ENCODE results near the gene OBSCN. TPM values are rescaled to one million over a fixed set of nuclear protein-coding genes. Genes with fewer than 3 reads are reported as not detected.

The OBSCN gene
- total RNA-seq, 1 donor from 2014 or later = 30.2 TPM

DNA sequence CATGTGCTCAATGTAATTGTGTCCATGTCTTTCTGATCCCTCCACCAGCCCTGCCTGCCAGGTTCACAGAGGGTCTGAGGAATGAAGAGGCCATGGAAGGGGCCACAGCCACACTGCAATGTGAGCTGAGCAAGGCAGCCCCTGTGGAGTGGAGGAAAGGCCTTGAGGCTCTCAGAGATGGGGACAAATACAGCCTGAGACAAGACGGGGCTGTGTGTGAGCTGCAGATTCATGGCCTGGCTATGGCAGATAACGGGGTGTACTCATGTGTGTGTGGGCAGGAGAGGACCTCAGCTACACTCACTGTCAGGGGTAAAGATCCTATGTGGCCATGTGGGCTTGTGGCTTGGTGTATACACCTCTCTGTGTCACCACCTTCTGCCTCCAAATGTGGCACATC is 91.4 kb downstream of the OBSCN start:
- DNase-seq (ENCODE audit: low spot score in 2 of 2) = no peak
- no peak for FAIRE-seq

DNA sequence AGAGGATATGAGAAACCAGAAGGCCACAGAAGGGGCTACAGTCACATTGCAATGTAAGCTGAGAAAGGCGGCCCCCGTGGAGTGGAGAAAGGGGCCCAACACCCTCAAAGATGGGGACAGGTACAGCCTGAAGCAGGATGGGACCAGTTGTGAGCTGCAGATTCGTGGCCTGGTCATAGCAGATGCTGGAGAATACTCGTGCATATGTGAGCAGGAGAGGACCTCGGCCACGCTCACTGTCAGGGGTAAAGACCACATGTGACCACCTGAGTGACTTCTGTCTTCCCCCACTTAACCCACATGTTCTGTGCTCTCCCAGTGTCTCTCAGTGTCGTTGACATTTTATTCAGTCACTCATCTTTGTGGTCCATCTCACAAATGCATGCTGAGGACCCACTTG is 92.1 kb downstream of the OBSCN start:
- DNase-seq (ENCODE audit: low spot score in 2 of 2) = no peak
- no peak for FAIRE-seq

DNA sequence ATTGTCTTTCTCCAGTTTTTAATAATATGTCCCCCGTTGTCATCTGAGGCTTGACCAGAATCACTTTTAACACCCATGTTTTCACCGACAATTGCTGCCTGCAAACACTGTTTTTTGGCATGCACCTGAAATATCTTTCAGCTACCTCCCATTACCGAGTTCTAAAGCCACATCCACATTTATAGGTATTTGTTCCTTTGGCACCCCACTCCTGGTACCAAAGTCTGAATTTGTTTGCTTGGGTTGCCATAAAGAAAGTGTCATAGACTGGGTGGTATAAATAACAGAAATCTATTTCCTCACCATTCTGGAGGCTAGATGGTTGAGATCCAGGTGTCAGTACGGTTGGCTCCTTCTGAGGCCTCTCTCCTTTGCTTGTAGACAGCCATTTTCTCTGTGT is 94.2 kb downstream of the OBSCN start:
- DNase-seq (ENCODE audit: low spot score in 2 of 2) (no peak), FAIRE-seq (no peak)

DNA sequence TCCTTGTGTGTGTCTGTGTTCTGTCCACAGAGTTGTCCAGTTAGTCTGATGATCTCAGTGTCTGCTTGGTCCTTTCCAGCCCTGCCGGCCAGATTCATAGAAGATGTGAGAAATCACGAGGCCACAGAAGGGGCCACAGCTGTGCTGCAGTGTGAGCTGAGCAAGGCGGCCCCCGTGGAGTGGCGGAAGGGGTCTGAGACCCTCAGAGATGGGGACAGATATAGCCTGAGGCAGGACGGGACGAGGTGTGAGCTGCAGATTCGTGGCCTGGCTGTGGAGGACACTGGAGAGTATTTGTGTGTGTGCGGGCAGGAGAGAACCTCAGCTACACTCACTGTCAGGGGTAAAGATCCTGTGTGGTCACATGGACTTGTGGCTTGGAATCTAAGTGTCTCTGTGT is 95.8 kb downstream of the OBSCN start:
- FAIRE-seq = no peak
- no peak for DNase-seq (ENCODE audit: low spot score in 2 of 2)

DNA sequence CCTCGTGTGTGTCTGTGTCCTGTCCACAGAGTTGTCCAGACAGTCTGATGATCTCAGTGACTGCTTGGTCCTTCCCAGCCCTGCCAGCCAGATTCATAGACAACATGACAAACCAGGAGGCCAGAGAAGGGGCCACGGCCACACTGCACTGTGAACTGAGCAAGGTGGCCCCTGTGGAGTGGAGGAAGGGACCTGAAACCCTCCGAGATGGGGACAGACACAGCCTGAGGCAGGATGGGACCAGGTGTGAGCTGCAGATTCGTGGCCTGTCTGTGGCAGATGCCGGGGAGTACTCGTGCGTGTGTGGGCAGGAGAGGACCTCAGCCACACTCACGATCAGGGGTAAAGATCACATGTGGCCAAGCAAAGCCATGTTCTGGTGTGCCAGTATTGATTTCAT is 96.4 kb downstream of the OBSCN start:
- DNase-seq (ENCODE audit: low spot score in 2 of 2) = no peak
- FAIRE-seq = no peak

DNA sequence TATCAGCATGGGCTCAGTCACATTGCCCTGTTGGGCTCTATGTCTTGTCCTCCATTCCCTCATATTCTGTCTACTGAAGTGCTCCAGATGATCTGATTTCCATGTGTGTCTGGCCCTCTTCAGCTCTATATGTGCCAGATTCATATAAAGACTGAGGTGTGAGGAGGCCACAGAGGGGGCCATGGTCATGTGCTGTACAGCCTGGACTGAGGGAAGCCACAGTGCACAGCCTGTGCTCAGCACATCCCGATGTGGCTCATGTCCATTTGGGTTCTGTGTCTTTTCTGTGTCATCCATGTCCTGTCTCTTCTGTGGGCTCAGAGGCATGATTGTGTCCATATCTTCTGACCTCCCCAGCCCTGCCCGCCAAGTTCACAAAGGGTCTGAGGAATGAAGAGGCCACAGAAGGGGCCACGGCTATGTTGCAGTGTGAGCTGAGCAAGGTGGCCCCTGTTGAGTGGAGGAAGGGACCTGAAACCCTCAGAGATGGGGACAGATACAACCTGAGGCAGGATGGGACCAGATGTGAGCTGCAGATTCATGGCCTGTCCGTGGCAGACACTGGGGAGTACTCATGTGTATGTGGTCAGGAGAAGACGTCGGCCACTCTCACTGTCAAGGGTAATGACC is 97.0 kb downstream of the OBSCN start:
- no peak for FAIRE-seq
- DNase-seq (ENCODE audit: low spot score in 2 of 2) = no peak

DNA sequence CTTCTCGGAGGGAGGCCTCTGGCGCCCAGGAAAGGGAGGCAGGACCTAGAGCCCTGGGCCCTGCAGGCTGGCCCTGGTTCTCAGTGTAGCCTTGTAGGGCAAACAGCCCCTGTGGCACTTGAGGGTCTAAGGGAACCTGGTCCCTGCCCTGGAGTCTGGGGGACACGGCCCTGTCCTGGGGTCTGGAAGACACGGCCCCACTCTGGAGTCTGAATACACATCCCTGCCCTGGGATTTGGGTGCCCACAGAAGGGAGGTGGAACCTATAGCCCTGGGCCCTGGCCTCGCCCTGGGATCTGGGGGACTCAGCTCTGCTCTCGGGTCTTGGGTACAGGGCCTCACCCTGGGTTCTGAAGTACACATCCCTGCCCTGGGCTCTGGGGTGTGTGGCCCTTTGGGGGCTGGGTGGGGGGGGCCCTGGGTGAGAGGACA is 97.9 kb downstream of the OBSCN start:
- FAIRE-seq (no peak), DNase-seq (ENCODE audit: low spot score in 2 of 2) (no peak)

DNA sequence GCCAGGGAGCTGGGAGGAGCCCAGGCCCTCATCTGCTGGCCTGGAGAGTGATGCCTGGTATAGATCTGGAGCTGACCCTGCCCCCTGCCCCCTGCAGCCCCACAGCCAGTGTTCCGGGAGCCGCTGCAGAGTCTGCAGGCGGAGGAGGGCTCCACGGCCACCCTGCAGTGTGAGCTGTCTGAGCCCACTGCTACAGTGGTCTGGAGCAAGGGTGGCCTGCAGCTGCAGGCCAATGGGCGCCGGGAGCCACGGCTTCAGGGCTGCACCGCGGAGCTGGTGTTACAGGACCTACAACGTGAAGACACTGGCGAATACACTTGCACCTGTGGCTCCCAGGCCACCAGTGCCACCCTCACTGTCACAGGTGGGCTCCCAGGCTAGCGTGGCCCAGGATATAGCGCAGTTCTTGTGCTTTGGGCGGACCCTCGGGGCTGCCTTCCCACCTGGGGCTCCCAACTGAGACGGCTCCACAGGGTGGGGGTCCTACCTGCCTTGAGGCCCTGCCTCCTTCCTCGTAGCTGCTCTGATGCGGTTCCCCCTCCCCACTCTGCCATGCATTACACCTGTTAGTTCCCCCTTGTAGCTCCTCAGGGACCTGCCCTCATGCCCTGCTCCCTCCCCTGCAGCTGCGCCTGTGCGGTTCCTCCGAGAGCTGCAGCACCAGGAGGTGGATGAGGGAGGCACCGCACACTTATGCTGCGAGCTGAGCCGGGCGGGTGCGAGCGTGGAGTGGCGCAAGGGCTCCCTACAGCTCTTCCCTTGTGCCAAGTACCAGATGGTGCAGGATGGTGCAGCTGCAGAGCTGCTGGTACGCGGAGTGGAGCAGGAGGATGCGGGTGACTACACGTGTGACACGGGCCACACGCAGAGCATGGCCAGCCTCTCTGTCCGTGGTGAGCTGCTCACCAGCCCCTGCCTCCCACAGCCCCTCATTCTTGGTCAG is 98.7 kb downstream of the OBSCN start:
- no peak for FAIRE-seq
- no peak for DNase-seq (ENCODE audit: low spot score in 2 of 2)

DNA sequence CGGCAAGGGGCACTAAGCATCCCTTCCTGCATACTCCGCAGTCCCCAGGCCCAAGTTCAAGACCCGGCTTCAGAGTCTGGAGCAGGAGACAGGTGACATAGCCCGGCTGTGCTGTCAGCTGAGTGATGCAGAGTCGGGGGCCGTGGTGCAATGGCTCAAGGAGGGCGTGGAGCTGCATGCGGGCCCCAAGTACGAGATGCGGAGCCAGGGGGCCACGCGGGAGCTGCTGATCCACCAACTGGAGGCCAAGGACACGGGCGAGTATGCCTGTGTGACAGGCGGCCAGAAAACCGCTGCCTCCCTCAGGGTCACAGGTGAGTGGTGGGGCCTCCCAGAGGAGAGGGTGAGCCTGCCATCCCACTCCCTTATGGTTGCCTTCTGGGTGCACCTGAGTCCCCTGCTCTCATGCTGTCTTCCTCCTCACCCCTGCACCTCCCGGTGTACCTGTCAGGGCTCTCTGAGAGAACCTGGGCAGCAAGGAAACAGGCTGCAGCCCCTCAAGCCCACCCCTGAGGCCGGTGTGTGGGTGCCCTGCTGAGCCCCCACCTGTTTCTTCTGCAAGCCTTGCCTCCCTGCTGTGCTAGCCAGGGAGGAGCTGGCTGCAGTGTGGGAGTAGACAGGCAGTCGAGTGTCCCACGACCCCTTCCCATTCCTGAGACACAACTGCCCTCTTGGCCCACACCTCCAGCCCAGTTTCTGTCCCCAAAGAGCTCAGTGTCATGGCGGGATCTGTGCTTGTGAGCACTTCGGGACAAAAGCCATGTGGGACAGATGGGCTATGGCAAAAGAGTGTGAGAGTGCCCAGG is 99.6 kb downstream of the OBSCN start:
- FAIRE-seq = no peak
- no peak for DNase-seq (ENCODE audit: low spot score in 2 of 2)

DNA sequence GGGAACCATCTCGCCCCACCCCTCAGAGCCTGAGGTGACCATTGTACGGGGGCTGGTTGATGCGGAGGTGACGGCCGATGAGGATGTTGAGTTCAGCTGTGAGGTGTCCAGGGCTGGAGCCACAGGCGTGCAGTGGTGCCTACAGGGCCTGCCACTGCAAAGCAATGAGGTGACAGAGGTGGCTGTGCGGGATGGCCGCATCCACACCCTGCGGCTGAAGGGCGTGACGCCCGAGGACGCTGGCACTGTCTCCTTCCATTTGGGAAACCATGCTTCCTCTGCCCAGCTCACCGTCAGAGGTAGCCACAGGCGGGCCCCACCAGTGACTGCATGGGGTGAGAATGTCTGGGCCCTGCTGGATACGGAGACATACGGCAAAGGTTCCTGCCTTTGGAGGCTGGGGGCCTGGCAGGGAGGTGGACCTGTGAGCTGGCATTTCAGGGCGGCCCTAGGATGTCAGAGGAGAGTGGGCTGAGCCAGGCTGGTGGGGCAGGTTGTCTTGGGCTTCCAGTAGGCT is 100.3 kb downstream of the OBSCN start:
- DNase-seq (ENCODE audit: low spot score in 2 of 2) (no peak), FAIRE-seq (no peak)

DNA sequence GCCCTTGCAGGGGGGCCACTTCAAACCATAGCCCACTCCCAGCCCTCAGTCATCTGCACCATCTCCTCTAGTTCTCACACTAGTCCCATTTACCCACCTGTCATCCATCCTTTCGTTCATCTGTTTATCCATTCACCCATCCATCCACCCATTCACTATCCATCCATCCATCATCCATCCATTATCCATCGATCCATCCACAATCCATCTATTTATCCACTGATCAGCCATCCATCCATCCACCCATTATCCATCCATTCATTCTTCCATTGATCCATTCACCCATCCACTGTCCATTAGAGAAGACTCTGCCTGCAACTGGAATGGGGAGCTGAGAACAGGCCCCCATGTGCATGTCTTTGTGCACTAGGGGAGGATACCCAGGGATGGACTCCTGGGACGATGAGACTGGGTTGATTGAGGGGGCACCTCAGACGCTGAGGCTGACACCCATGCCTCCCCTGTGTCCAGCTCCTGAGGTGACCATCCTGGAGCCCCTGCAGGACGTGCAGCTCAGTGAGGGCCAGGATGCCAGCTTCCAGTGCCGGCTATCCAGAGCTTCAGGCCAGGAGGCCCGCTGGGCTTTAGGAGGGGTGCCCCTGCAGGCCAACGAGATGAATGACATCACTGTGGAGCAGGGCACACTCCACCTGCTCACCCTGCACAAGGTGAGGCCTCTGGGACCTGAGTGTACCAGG is 100.9 kb downstream of the OBSCN start:
- FAIRE-seq (no peak), DNase-seq (ENCODE audit: low spot score in 2 of 2) (no peak)

DNA sequence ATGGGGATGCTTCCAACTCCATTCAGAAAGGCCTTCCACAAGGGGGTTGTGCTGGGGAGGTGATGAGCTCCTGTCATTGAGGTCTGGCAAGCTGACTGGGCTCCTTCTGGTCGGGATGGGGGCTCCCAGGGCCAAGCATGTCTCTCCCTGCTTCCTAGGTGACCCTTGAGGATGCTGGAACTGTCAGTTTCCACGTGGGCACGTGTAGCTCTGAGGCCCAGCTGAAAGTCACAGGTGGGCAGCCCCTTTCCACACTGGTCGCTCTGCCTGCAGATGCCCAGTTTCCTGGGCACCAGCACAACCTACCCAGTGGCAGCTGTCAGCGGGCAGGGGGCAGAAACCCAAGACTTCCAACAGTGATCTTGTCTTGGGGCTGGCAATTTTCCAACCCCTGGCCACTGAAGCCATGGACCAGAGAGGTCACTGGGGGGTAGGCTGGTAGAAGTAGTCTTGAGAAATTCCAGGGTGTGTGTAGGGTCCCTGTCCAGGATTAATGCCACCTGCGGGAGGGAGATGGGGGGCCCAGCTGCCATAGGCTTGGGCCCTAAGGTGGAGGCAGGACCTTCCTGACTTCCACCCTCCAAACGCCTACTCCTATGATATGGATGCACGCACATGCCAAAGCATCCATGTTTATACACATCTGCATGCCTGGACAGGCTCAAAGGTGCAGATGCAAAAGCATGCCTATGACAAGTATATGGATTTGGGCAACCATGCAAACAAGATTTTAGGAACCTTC is 101.7 kb downstream of the OBSCN start:
- FAIRE-seq (no peak), DNase-seq (ENCODE audit: low spot score in 2 of 2) (no peak)

DNA sequence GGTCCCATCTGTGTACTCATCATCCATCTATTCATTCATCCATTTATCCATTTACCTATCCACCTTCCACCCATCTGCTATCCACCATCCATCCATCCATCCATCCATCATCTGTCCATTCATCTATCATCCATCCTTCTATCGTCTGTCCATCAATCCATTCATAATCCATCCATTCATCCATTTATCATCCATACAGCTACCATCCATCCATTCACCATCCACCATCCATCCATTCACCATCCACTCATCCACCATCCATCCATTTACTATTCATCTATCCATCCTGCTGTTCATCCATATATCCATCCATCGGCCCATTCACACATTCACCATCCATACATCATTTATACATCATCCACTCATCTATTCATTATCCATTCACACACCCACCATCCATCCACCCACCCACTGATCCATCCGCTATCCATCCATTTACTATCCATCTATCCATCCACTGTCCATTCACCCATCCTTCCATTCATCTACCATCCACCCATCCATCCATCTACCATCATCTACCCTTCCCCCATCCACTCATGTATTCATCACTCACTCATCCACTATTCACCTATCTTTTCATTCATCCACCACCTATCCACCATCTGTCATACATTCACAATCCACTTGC is 102.4 kb downstream of the OBSCN start:
- DNase-seq (ENCODE audit: low spot score in 2 of 2) (no peak), FAIRE-seq (no peak)

DNA sequence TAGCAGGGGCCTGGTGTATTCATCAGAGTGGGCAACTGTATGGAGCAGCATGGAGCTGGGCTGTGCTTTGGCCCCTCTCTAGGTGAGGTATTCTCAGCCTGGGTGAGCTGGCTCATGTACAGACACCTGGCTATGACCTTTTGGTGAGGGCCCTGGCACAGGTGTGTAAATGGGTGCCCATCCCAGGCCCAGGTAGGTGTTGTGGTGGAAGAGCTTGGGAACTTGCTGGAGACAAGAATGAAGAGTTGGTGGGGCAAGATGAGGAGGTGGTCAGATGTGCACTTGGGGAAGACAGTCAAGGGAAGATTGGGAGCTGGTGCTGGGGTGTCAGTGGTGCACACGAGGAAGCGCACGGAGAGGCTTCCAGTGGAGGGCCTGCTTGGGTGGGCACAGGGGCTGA is 103.2 kb downstream of the OBSCN start:
- DNase-seq (ENCODE audit: low spot score in 2 of 2) (no peak), FAIRE-seq (no peak)

DNA sequence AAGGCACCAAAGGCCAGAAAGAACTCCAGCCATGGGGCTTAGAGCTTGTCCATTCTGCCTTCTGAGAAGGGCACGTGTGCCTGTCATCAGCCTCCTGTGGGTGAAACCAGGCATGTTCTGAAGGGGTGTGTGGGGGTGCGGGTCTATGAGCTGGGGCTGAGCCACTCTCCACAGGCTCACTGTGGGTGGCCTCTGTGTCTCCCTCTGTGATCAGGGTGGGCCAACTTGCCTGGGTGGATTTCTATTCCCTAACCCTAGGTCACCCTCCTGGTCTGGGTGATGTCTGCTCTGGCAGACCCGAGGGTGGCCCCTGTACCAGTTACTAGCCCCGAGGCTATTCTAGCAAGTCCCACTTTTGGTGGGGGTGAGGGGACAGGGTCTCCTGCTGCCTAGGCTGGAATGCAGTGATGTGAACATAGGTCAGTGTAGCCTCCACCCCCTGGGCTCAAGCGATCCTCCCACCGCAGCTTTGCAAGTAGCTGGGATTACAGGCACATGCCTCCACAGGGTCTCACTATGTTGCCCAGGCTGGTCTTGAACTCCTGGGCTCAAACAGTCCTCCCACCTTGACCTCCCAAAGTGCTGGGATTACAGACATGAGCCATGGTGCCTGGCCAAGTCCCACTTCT is 104.4 kb downstream of the OBSCN start:
- FAIRE-seq (no peak), DNase-seq (ENCODE audit: low spot score in 2 of 2) (no peak)

DNA sequence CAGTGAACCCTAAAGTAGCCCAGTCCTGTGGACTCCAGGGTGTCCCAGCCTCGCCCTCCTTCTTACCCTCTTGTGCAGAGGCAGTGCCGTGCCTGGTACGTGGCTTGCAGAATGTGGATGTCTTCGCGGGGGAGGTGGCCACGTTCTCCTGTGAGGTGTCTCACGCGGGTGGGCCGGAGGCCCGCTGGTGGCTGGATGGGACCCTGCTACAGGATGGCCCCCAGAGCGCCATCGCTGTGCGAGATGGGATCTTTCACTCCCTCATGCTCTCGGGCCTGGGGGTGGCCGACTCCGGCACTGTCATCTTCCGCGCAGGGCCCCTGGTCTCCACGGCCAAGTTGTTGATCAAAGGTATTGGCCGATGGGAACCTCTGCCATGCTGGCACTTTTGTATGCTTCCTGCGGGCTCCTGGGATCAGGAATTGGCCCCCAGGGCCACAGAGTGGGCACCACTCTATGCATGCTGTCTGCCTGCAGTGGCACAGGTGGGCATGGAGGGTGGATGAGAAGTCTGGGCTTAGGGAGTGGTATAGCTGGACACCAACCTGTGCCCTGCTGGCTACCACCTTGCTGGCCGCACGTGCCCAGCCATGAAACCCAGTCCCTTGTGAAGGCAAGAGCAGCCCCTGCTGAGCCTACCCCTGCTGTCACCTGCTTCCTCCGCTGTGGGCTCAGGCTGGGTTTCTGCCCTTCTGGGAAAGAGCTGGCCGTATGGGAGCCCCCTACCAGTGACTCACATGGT is 105.9 kb downstream of the OBSCN start:
- FAIRE-seq (no peak), DNase-seq (ENCODE audit: low spot score in 2 of 2) (no peak)

DNA sequence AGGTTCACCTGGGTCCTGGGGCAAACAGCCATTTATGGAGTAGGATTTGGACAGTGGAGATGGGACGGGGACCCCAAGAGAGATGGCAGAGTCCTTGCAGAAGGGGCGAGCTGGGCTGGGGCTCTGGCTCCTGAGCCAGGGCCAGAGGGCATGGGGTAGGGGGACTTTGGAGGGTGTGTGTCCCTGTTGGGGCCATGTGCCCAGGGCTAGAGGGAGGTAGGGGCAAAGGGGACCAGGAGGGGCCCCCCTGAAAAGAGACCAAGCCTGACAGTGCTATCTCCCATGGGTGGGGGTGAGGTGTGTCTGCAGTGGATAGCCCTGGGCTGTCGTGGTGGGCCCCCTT is 106.4 kb downstream of the OBSCN start:
- DNase-seq (ENCODE audit: low spot score in 2 of 2) (no peak), FAIRE-seq (no peak)
